ENCODE data around the gene MOGAT1. TPM values are rescaled to one million over a fixed set of nuclear protein-coding genes. Genes with fewer than 3 reads are reported as not detected.

MOGAT1 gene
- not detected for total RNA-seq

- no peak for TF ChIP-seq EP300 (IDR thresholded peaks at IDR 0.05)
- TF ChIP-seq POLR2A (IDR thresholded peaks at IDR 0.05) = no peak
- TF ChIP-seq POLR2AphosphoS5 (IDR thresholded peaks at IDR 0.05) = no peak
- TF ChIP-seq CTCF (IDR thresholded peaks at IDR 0.05) = no peak
- H3K36me3 ChIP-seq = no peaks in the 10 kb centered on the region
- ATAC-seq = peak; percentile 66
- H3K4me3 ChIP-seq = peak within 1 kb of the TSS; percentile 10 to 53
- peaks cover 14% of the 10 kb centered on the region for H3K27me3 ChIP-seq
- 0 to 12% methylated on average over 2 to 12 of the region's 66 CpGs for WGBS, 2 donors (ENCODE audit: low coverage in 1 of 2)
- H3K27ac ChIP-seq = no peak within 1 kb of the TSS
- H3K4me1 ChIP-seq = peaks cover 0 to 13% (median 7%) of the 10 kb centered on the region in 3 donors
- H3K9me3 ChIP-seq = no peaks in the 10 kb centered on the region
Observed at GRCh38 chr2:222671259-222672067, at the start of gene MOGAT1. Gene MOGAT1, plus strand, starts transcription at chr2:222671658. Its CDS starts 128 bp downstream, at chr2:222671786.

- no peaks in the 10 kb centered on the region for H3K27me3 ChIP-seq
- ATAC-seq = no peak
- 71 to 74% methylated on average over 2 to 3 of the region's 4 CpGs for WGBS, 2 donors (ENCODE audit: low coverage in 1 of 2)
- TF ChIP-seq EP300 (IDR thresholded peaks at IDR 0.05) (no peak), POLR2AphosphoS5 (IDR thresholded peaks at IDR 0.05) (no peak), POLR2A (IDR thresholded peaks at IDR 0.05) (no peak), CTCF (IDR thresholded peaks at IDR 0.05) (no peak)
- H3K4me3 ChIP-seq = no peak overlapping the region
- H3K9me3 ChIP-seq = no peaks in the 10 kb centered on the region
- H3K27ac ChIP-seq = no peak overlapping the region
- H3K4me1 ChIP-seq = no peaks in the 10 kb centered on the region
- H3K36me3 ChIP-seq = peaks cover 4 to 91% of the 10 kb centered on the region in 2 donors
Observed at GRCh38 chr2:222621893-222622292, 49.6 kb upstream of the MOGAT1 start.

GRCh38 chr2:222622910-222623309 lies 48.5 kb upstream of the MOGAT1 start:
- H3K27ac ChIP-seq = no peak overlapping the region
- no peaks in the 10 kb centered on the region for H3K4me1 ChIP-seq
- WGBS, 2 donors (ENCODE audit: low coverage in 1 of 2) = 80 to 84% methylated on average over 2 of the region's 2 CpGs
- no peak overlapping the region for H3K4me3 ChIP-seq
- no peak for ATAC-seq
- H3K27me3 ChIP-seq = no peaks in the 10 kb centered on the region
- TF ChIP-seq CTCF (IDR thresholded peaks at IDR 0.05) (no peak), POLR2A (IDR thresholded peaks at IDR 0.05) (no peak), EP300 (IDR thresholded peaks at IDR 0.05) (no peak), POLR2AphosphoS5 (IDR thresholded peaks at IDR 0.05) (no peak)
- H3K9me3 ChIP-seq = no peaks in the 10 kb centered on the region
- H3K36me3 ChIP-seq = peaks cover 4 to 93% of the 10 kb centered on the region in 2 donors

GRCh38 chr2:222623756-222624309 lies 47.6 kb upstream of the MOGAT1 start:
- H3K36me3 ChIP-seq = peaks cover 4 to 95% of the 10 kb centered on the region in 2 donors
- no peaks in the 10 kb centered on the region for H3K4me1 ChIP-seq
- no peaks in the 10 kb centered on the region for H3K27me3 ChIP-seq
- TF ChIP-seq CTCF (IDR thresholded peaks at IDR 0.05) = no peak
- TF ChIP-seq POLR2AphosphoS5 (IDR thresholded peaks at IDR 0.05) = no peak
- TF ChIP-seq POLR2A (IDR thresholded peaks at IDR 0.05) = no peak
- TF ChIP-seq EP300 (IDR thresholded peaks at IDR 0.05) = no peak
- 54 to 71% methylated on average over 6 of the region's 6 CpGs for WGBS, 2 donors (ENCODE audit: low coverage in 1 of 2)
- H3K4me3 ChIP-seq = no peak overlapping the region
- no peak for ATAC-seq
- H3K9me3 ChIP-seq = no peaks in the 10 kb centered on the region
- no peak overlapping the region for H3K27ac ChIP-seq

- no peaks in the 10 kb centered on the region for H3K4me1 ChIP-seq
- no peak for ATAC-seq
- H3K9me3 ChIP-seq = no peaks in the 10 kb centered on the region
- TF ChIP-seq CTCF (IDR thresholded peaks at IDR 0.05) = no peak
- no peak for TF ChIP-seq EP300 (IDR thresholded peaks at IDR 0.05)
- no peak for TF ChIP-seq POLR2A (IDR thresholded peaks at IDR 0.05)
- TF ChIP-seq POLR2AphosphoS5 (IDR thresholded peaks at IDR 0.05) = no peak
- peaks cover 0 to 96% of the 10 kb centered on the region in 2 donors for H3K36me3 ChIP-seq
- H3K4me3 ChIP-seq = no peak overlapping the region
- H3K27ac ChIP-seq = no peak overlapping the region
- no peaks in the 10 kb centered on the region for H3K27me3 ChIP-seq
- 79 to 90% methylated on average over 5 of the region's 5 CpGs for WGBS, 2 donors (ENCODE audit: low coverage in 1 of 2)
Observed at GRCh38 chr2:222627764-222628163, 43.7 kb upstream of the MOGAT1 start.
